ENCODE measurements around the gene PRDM16. TPM values are rescaled to one million over a fixed set of nuclear protein-coding genes. Genes with fewer than 3 reads are reported as not detected.

Gene PRDM16
- total RNA-seq, 1 experiment from 2014 or later = 0.61 TPM

- in situ Hi-C loops (cut with HindIII; ENCODE audit: low pct_unique_long_range_greater_than_20kb, low sequenced_read_pairs) = no loop called here
- DNase-seq (ENCODE audit: low read depth, low spot score) = no peak
Observed at GRCh38 chr1:3250624-3251023, 181.6 kb downstream of the PRDM16 start.

GRCh38 chr1:3251099-3251806, 182.2 kb downstream of the PRDM16 start:
- in situ Hi-C loops (cut with HindIII; ENCODE audit: low pct_unique_long_range_greater_than_20kb, low sequenced_read_pairs) = no loop called here

GRCh38 chr1:3251807-3252428, 182.9 kb downstream of the PRDM16 start:
- in situ Hi-C loops (cut with HindIII; ENCODE audit: low pct_unique_long_range_greater_than_20kb, low sequenced_read_pairs) = no loop called here
- no peak for DNase-seq (ENCODE audit: low read depth, low spot score)

More at GRCh38 chr1:3251099-3251806, 182.2 kb downstream of the PRDM16 start:
- no peak for DNase-seq (ENCODE audit: low read depth, low spot score)

- in situ Hi-C loops (cut with HindIII; ENCODE audit: low pct_unique_long_range_greater_than_20kb, low sequenced_read_pairs) = no loop called here
- DNase-seq (ENCODE audit: low read depth, low spot score) = no peak
Observed at GRCh38 chr1:3255680-3256079, 186.7 kb downstream of the PRDM16 start.

GRCh38 chr1:3257788-3258187, 188.8 kb downstream of the PRDM16 start:
- in situ Hi-C loops (cut with HindIII; ENCODE audit: low pct_unique_long_range_greater_than_20kb, low sequenced_read_pairs) = no loop called here
- no peak for DNase-seq (ENCODE audit: low read depth, low spot score)

GRCh38 chr1:3258386-3259003, 189.5 kb downstream of the PRDM16 start:
- in situ Hi-C loops (cut with HindIII; ENCODE audit: low pct_unique_long_range_greater_than_20kb, low sequenced_read_pairs) = no loop called here
- DNase-seq (ENCODE audit: low read depth, low spot score) = no peak

GRCh38 chr1:3259020-3259419, 190.0 kb downstream of the PRDM16 start:
- in situ Hi-C loops (cut with HindIII; ENCODE audit: low pct_unique_long_range_greater_than_20kb, low sequenced_read_pairs) = no loop called here
- DNase-seq (ENCODE audit: low read depth, low spot score) = no peak

- in situ Hi-C loops (cut with HindIII; ENCODE audit: low pct_unique_long_range_greater_than_20kb, low sequenced_read_pairs) = no loop called here
Observed at GRCh38 chr1:3261007-3261968, 192.3 kb downstream of the PRDM16 start.

GRCh38 chr1:3261969-3262579, 193.1 kb downstream of the PRDM16 start:
- DNase-seq (ENCODE audit: low read depth, low spot score) = no peak
- in situ Hi-C loops (cut with HindIII; ENCODE audit: low pct_unique_long_range_greater_than_20kb, low sequenced_read_pairs) = no loop called here

More at GRCh38 chr1:3261007-3261968, 192.3 kb downstream of the PRDM16 start:
- DNase-seq (ENCODE audit: low read depth, low spot score) = no peak

- DNase-seq (ENCODE audit: low read depth, low spot score) = no peak
- in situ Hi-C loops (cut with HindIII; ENCODE audit: low pct_unique_long_range_greater_than_20kb, low sequenced_read_pairs) = no loop called here
Observed at GRCh38 chr1:3262681-3263286, 193.8 kb downstream of the PRDM16 start.

GRCh38 chr1:3263790-3264189, 194.8 kb downstream of the PRDM16 start:
- in situ Hi-C loops (cut with HindIII; ENCODE audit: low pct_unique_long_range_greater_than_20kb, low sequenced_read_pairs) = no loop called here

GRCh38 chr1:3264456-3264855, 195.5 kb downstream of the PRDM16 start:
- in situ Hi-C loops (cut with HindIII; ENCODE audit: low pct_unique_long_range_greater_than_20kb, low sequenced_read_pairs) = no loop called here
- no peak for DNase-seq (ENCODE audit: low read depth, low spot score)

More at GRCh38 chr1:3263790-3264189, 194.8 kb downstream of the PRDM16 start:
- no peak for DNase-seq (ENCODE audit: low read depth, low spot score)

GRCh38 chr1:3265835-3266805, 197.1 kb downstream of the PRDM16 start:
- DNase-seq (ENCODE audit: low read depth, low spot score) = no peak
- in situ Hi-C loops (cut with HindIII; ENCODE audit: low pct_unique_long_range_greater_than_20kb, low sequenced_read_pairs) = no loop called here

GRCh38 chr1:3266870-3267549, 198.0 kb downstream of the PRDM16 start:
- no peak for DNase-seq (ENCODE audit: low read depth, low spot score)
- in situ Hi-C loops (cut with HindIII; ENCODE audit: low pct_unique_long_range_greater_than_20kb, low sequenced_read_pairs) = no loop called here

- no peak for DNase-seq (ENCODE audit: low read depth, low spot score)
- in situ Hi-C loops (cut with HindIII; ENCODE audit: low pct_unique_long_range_greater_than_20kb, low sequenced_read_pairs) = no loop called here
Observed at GRCh38 chr1:3267550-3268270, 198.7 kb downstream of the PRDM16 start.

All from SK-MEL-5 (cell line).